Measurements from ENCODE around the gene NLRX1. TPM values are rescaled to one million over a fixed set of nuclear protein-coding genes. Genes with fewer than 3 reads are reported as not detected.

The NLRX1 gene
- total RNA-seq, 1 donor from 2014 or later, result 1.7 TPM

DNA sequence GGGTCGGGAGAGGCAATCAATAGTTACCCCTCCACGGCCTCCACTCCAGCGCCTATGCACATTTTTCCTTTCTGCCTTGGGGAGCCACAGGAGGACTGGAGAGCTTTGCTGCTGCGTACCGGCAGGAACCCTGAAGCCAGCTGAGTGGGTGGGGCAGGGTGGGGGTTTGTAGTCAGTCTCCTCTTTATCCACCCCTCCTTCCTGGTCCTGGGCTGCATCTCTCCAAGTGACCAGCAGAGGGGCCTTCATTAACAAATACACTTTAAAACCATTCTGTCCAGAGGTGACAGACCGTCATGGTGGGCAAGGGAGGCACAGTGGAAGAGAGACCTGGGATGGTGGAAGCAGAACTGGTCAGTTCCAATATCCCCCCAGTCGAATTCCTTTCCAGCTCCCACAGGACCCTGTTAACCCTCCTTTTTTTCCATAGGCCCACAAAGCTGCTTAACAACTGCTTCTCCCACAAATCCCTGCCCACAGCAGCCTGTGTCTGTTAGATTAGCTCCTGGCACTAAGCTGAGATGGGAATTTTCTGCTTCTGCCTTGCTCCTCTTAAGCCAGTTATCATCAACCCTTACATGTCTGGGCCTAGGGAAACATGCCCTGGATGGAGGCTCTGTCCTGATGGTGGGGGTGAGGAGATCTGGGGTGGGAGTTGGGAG lies 23.6 kb upstream of the NLRX1 start:
- H3K27me3 Mint-ChIP-seq (ENCODE audit: unreplicated experiment), result peaks cover 7% of the 10 kb centered on the region
- peaks cover 15% of the 10 kb centered on the region for H3K4me1 Mint-ChIP-seq (ENCODE audit: low read depth, unreplicated experiment)
- H3K27ac Mint-ChIP-seq (ENCODE audit: unreplicated experiment), result no peak overlapping the region
- peak; percentile 76 for DNase-seq
- no peak overlapping the region for H3K4me3 Mint-ChIP-seq (ENCODE audit: unreplicated experiment)
- H3K9me3 Mint-ChIP-seq (ENCODE audit: unreplicated experiment), result peaks cover 6% of the 10 kb centered on the region
- H3K36me3 Mint-ChIP-seq (ENCODE audit: unreplicated experiment), result peaks cover 6% of the 10 kb centered on the region
- TF ChIP-seq, protein P1, sequence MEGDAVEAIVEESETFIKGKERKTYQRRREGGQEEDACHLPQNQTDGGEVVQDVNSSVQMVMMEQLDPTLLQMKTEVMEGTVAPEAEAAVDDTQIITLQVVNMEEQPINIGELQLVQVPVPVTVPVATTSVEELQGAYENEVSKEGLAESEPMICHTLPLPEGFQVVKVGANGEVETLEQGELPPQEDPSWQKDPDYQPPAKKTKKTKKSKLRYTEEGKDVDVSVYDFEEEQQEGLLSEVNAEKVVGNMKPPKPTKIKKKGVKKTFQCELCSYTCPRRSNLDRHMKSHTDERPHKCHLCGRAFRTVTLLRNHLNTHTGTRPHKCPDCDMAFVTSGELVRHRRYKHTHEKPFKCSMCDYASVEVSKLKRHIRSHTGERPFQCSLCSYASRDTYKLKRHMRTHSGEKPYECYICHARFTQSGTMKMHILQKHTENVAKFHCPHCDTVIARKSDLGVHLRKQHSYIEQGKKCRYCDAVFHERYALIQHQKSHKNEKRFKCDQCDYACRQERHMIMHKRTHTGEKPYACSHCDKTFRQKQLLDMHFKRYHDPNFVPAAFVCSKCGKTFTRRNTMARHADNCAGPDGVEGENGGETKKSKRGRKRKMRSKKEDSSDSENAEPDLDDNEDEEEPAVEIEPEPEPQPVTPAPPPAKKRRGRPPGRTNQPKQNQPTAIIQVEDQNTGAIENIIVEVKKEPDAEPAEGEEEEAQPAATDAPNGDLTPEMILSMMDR (IDR thresholded peaks at IDR 0.05; ENCODE audit: partially characterized antibody, unreplicated experiment), result peak; percentile 77

DNA sequence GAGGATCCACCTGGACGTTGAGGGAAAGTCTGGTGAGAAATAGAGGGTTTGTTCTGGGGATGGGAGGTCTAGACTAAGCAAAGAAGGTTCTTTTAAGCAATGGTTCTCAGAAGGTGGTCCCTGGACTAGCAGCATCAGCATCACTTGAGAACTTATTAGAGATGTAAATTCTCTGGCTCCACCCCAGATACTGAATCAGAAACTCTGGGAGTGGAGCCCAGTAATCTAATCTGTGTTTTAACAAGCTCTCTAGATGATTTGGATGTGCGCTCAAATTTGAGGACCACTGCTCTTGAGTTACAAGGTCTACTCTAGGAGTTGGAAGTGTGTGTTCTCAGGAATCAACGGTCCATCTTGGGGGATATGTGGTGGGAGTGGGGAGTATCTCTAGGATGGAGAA lies 23.0 kb upstream of the NLRX1 start:
- no peak overlapping the region for H3K27ac Mint-ChIP-seq (ENCODE audit: unreplicated experiment)
- H3K36me3 Mint-ChIP-seq (ENCODE audit: unreplicated experiment), result peaks cover 6% of the 10 kb centered on the region
- peaks cover 15% of the 10 kb centered on the region for H3K4me1 Mint-ChIP-seq (ENCODE audit: low read depth, unreplicated experiment)
- TF ChIP-seq, protein P1 (IDR thresholded peaks at IDR 0.05; ENCODE audit: partially characterized antibody, unreplicated experiment), result no peak
- DNase-seq, result no peak
- peaks cover 6% of the 10 kb centered on the region for H3K9me3 Mint-ChIP-seq (ENCODE audit: unreplicated experiment)
- peaks cover 7% of the 10 kb centered on the region for H3K27me3 Mint-ChIP-seq (ENCODE audit: unreplicated experiment)
- no peak overlapping the region for H3K4me3 Mint-ChIP-seq (ENCODE audit: unreplicated experiment)

DNA sequence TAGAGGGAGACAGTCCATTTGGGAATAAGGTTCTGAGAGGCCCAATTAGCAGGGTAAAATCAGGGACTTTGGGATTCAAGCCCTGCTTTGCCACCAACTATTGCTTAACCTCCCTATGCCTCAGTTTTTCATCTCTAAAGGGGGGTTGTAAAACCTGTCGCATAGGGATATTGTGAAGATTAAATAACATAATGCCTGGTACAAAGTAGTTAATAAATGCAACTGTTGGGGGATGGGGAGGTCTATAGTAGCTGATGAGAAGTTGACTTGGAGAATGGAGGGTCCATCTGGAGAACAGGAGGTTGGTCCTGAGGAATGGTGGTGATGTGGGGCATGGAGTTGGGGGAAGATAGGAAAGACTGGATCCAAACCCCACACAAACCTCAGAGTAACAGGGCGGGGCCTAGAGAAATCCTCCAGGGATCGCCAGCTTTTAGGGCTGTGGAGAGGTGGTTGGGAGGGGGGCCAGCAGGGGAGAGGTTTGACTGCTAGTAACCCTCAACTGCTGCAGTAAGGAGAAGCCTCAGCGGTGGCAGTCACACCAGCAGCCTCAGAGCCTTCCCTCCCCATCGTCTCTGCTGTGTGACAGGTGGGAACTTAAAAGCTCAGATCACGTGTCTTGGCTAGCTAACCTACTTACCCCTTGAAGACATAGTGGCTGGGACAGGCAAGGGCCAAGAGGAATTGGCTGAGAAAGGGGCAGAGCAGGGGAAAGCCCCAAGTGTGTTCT lies 20.8 kb upstream of the NLRX1 start:
- TF ChIP-seq, protein P1 (IDR thresholded peaks at IDR 0.05; ENCODE audit: partially characterized antibody, unreplicated experiment), result no peak
- Mint-ChIP-seq H3K36me3 (ENCODE audit: unreplicated experiment) (peaks cover 6% of the 10 kb centered on the region), H3K27me3 (ENCODE audit: unreplicated experiment) (peaks cover 7% of the 10 kb centered on the region), H3K9me3 (ENCODE audit: unreplicated experiment) (peaks cover 6% of the 10 kb centered on the region), H3K27ac (ENCODE audit: unreplicated experiment) (no peak overlapping the region), H3K4me3 (ENCODE audit: unreplicated experiment) (peak overlapping the region; percentile 63), H3K4me1 (ENCODE audit: low read depth, unreplicated experiment) (peaks cover 15% of the 10 kb centered on the region)
- DNase-seq, result no peak

DNA sequence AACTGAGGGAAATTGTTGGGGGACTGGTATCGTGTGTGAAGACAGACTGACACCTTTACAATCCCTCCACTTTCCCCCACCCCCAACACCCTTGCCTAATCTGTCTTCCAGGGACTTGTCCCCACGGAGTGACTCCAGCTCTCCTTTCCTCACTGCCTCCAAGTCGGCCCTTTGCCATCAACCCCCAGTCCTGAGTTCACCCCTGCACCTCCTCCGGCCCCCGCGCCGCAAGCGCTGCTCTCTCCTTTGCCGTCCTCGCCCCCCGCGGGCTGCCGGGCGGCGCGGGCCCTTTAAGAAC lies 19.9 kb upstream of the NLRX1 start:
- Mint-ChIP-seq H3K36me3 (ENCODE audit: unreplicated experiment) (peaks cover 6% of the 10 kb centered on the region), H3K4me1 (ENCODE audit: low read depth, unreplicated experiment) (peaks cover 15% of the 10 kb centered on the region), H3K9me3 (ENCODE audit: unreplicated experiment) (peaks cover 6% of the 10 kb centered on the region), H3K27ac (ENCODE audit: unreplicated experiment) (no peak overlapping the region), H3K27me3 (ENCODE audit: unreplicated experiment) (peaks cover 7% of the 10 kb centered on the region), H3K4me3 (ENCODE audit: unreplicated experiment) (peak overlapping the region; percentile 88)
- TF ChIP-seq, protein P1 (IDR thresholded peaks at IDR 0.05; ENCODE audit: partially characterized antibody, unreplicated experiment), result no peak
- DNase-seq, result no peak

Measured in glutamatergic neuron (in vitro differentiated cells).